Left colon (tissue), 2 donors: Measurements from ENCODE around the gene VLDLR. TPM values are rescaled to one million over a fixed set of nuclear protein-coding genes. Genes with fewer than 3 reads are reported as not detected.
"Not testable (repeated sequence)": the region's sequence is repeated elsewhere in the genome, so short reads cannot be mapped to it uniquely, and the experiment has no call there.

ENCODE experiments used
- ATAC-seq: fragments of 200-7000 bp; cut with Tn5 transposase; one replicate; pipeline ENCODE4 v1.9.1; 2020; ENCODE audit warnings: mild to moderate bottlenecking, moderate library complexity
- DNase-seq, 2 donors: peaks; one replicate each; pipeline ENCODE4 v3.0.0-alpha.2; 2020
- intact Hi-C, 2 donors: fragments of 100-400 bp; cut with DNase I in 1 of 2; cut with micrococcal nuclease in 1 of 2; formaldehyde crosslinking; loops; one replicate each; pipeline versions ENCODE4 v1.11.2 to v1.14.0; 2022; cut with DNase I, micrococcal nuclease
- total RNA-seq, 2 donors: library from RNA; stranded (reverse); fragmentation: NEBNext Ultra II Directional; extraction: Animal tissue kit (Norgen Biotek cat#: 25700); gene quantifications; one replicate each; pipeline ENCODE4 v1.2.1, GENCODE V29; 2021
- donor health status: DM: no; HTN: no; CAD: no.
- donor health status: DM: yes; HTN: yes; CAD: no.

Gene VLDLR
- total RNA-seq, 2 donors from 2014 or later: 9.6 to 22.6 TPM

GRCh38 chr9:2691626-2692025 is 70.0 kb downstream of the VLDLR start:
- no peak for ATAC-seq
- DNase-seq: no peak
- intact Hi-C loops: no loop called here

GRCh38 chr9:2693056-2693455 is 71.5 kb downstream of the VLDLR start:
- ATAC-seq (no peak), DNase-seq (no peak)
- intact Hi-C loops: no loop called here

GRCh38 chr9:2697492-2697891 is 75.9 kb downstream of the VLDLR start:
- DNase-seq (no peak), ATAC-seq (no peak)
- intact Hi-C loops: no loop called here

- ATAC-seq (no peak), DNase-seq (no peak)
- intact Hi-C loops: no loop called here
Observed at GRCh38 chr9:2700398-2700797, 78.8 kb downstream of the VLDLR start.

GRCh38 chr9:2700909-2701550 is 79.4 kb downstream of the VLDLR start:
- intact Hi-C loops: no loop called here
- DNase-seq: no peak

GRCh38 chr9:2704504-2704903 is 82.9 kb downstream of the VLDLR start:
- no peak for DNase-seq
- intact Hi-C loops: no loop called here
- ATAC-seq: peak; percentile 80

More at GRCh38 chr9:2700909-2701550, 79.4 kb downstream of the VLDLR start:
- ATAC-seq: no peak

GRCh38 chr9:2707256-2707655 is 85.7 kb downstream of the VLDLR start:
- intact Hi-C loops: not testable (repeated sequence)

More at GRCh38 chr9:2707256-2707655, 85.7 kb downstream of the VLDLR start:
- ATAC-seq, DNase-seq: not testable (repeated sequence)

Other genes with a start within 250 kb of the VLDLR start
- gene KCNV2, start 95.7 kb downstream of the VLDLR start, total RNA-seq: not detected
- gene PUM3, start 222.3 kb downstream of the VLDLR start, total RNA-seq: 10 to 100 TPM; 27.2 to 41.4 TPM